Urinary bladder (tissue), 4 donors: ENCODE data around the gene RFPL2. TPM values are rescaled to one million over a fixed set of nuclear protein-coding genes. Genes with fewer than 3 reads are reported as not detected.
"Not testable (repeated sequence)": the region's sequence is repeated elsewhere in the genome, so short reads cannot be mapped to it uniquely, and the experiment has no call there.

Experiments used
- DNase-seq: peaks from one replicate; pipeline ENCODE4 v3.0.0-alpha.2; 2015; ENCODE audit errors: extremely low spot score
- H3K27ac ChIP-seq: one replicate; pipeline ENCODE4 v1.5.1; 2013; ENCODE audit warnings: low read depth, mild to moderate bottlenecking, moderate library complexity
- H3K36me3 ChIP-seq: one replicate; pipeline ENCODE4 v1.6.1; 2013; ENCODE audit warnings: mild to moderate bottlenecking, moderate library complexity; ENCODE audit not compliant: insufficient read depth
- H3K4me1 ChIP-seq: one replicate; pipeline ENCODE4 v1.6.1; 2013; ENCODE audit warnings: mild to moderate bottlenecking, moderate library complexity; ENCODE audit not compliant: insufficient read depth
- H3K4me3 ChIP-seq: one replicate; pipeline ENCODE4 v1.5.1; 2013; ENCODE audit warnings: low read depth, low read length
- WGBS: extraction: QIAGEN DNeasy Blood & Tissue Kit; methylation state at CpG from one replicate; pipeline ENCODE4 v1.1.7; 2013; 5-methylcytosine and 5-hydroxymethylcytosine counted together
- polyA plus RNA-seq: library from polyadenylated mRNA; stranded (reverse); fragments of 200-250 nt; gene quantifications from one replicate; pipeline ENCODE4 v1.2.3, GENCODE V29; 2013
- total RNA-seq: library from RNA; depleted of rRNA; stranded (reverse); fragments of >200 nt; gene quantifications from one replicate; pipeline ENCODE4 v1.2.3, GENCODE V29; 2014
- donor health status: healthy with polysubstance abuse.
- donor health status: healthy.

The RFPL2 gene
- total and polyA plus RNA-seq, 2 donors, result not detected

GRCh38 chr22:32164075-32164860 is 40.6 kb downstream of the RFPL2 start:
- Histone ChIP-seq H3K4me1 (no peaks in the 10 kb centered on the region), H3K27ac (no peak overlapping the region), H3K36me3 (no peaks in the 10 kb centered on the region), H3K4me3 (no peak overlapping the region)
- DNase-seq, result no peak
- WGBS, result 43% methylated on average over 6 of the region's 6 CpGs

- not testable (repeated sequence) for H3K27ac ChIP-seq, DNase-seq, H3K4me1 ChIP-seq, H3K4me3 ChIP-seq, H3K36me3 ChIP-seq
- 60% methylated on average over 5 of the region's 5 CpGs for WGBS
Observed at GRCh38 chr22:32160411-32160810, 44.5 kb downstream of the RFPL2 start.

GRCh38 chr22:32158712-32159533 is 46.0 kb downstream of the RFPL2 start, which contains the start of gene C22orf42:
C22orf42 (minus strand) TSS chr22:32159303; CDS start chr22:32159215, 88 bp downstream.
- H3K4me3 ChIP-seq, result no peak within 1 kb of the TSS
- H3K36me3 ChIP-seq, result no peaks in the 10 kb centered on the region
- no peaks in the 10 kb centered on the region for H3K4me1 ChIP-seq
- 75% methylated on average over 12 of the region's 12 CpGs for WGBS
- no peak for DNase-seq
- H3K27ac ChIP-seq, result no peak within 1 kb of the TSS

- DNase-seq, H3K27ac ChIP-seq, H3K4me3 ChIP-seq, H3K4me1 ChIP-seq, H3K36me3 ChIP-seq: not testable (repeated sequence)
- 74% methylated on average over 5 of the region's 5 CpGs for whole genome bisulfite sequencing
Observed at GRCh38 chr22:32157632-32158031, 47.2 kb downstream of the RFPL2 start.

GRCh38 chr22:32154727-32155126 is 50.1 kb downstream of the RFPL2 start:
- not testable (repeated sequence) for DNase-seq

GRCh38 chr22:32151641-32152040 is 53.2 kb downstream of the RFPL2 start:
- not testable (repeated sequence) for H3K27ac ChIP-seq, DNase-seq, H3K36me3 ChIP-seq, H3K4me3 ChIP-seq, H3K4me1 ChIP-seq
- WGBS, result 76% methylated on average over 6 of the region's 6 CpGs

More at GRCh38 chr22:32154727-32155126, 50.1 kb downstream of the RFPL2 start:
- 71% methylated on average over 4 of the region's 4 CpGs for WGBS
- not testable (repeated sequence) for H3K4me3 ChIP-seq, H3K27ac ChIP-seq, H3K4me1 ChIP-seq, H3K36me3 ChIP-seq

- DNase-seq, H3K27ac ChIP-seq, H3K36me3 ChIP-seq, H3K4me3 ChIP-seq, H3K4me1 ChIP-seq: not testable (repeated sequence)
- WGBS, result 55% methylated on average over 7 of the region's 7 CpGs
Observed at GRCh38 chr22:32150647-32151046, 54.2 kb downstream of the RFPL2 start.

GRCh38 chr22:32148372-32148771 is 56.5 kb downstream of the RFPL2 start:
- not testable (repeated sequence) for H3K4me3 ChIP-seq, H3K36me3 ChIP-seq, H3K4me1 ChIP-seq, H3K27ac ChIP-seq, DNase-seq
- 88% methylated on average over 4 of the region's 4 CpGs for WGBS

- DNase-seq, H3K4me3 ChIP-seq, H3K36me3 ChIP-seq, H3K27ac ChIP-seq, H3K4me1 ChIP-seq: not testable (repeated sequence)
- 77% methylated on average over 8 of the region's 8 CpGs for WGBS
Observed at GRCh38 chr22:32147128-32147527, 57.7 kb downstream of the RFPL2 start.

GRCh38 chr22:32144496-32145274 is 60.2 kb downstream of the RFPL2 start:
- no peak overlapping the region for H3K4me3 ChIP-seq
- WGBS, result 65% methylated on average over 6 of the region's 6 CpGs
- no peak for DNase-seq

GRCh38 chr22:32142600-32142999 is 62.3 kb downstream of the RFPL2 start:
- no peaks in the 10 kb centered on the region for H3K36me3 ChIP-seq
- H3K4me1 ChIP-seq, result no peaks in the 10 kb centered on the region
- no peak overlapping the region for H3K4me3 ChIP-seq
- no peak for DNase-seq
- H3K27ac ChIP-seq, result no peak overlapping the region

More at GRCh38 chr22:32144496-32145274, 60.2 kb downstream of the RFPL2 start:
- Histone ChIP-seq H3K4me1 (no peaks in the 10 kb centered on the region), H3K36me3 (no peaks in the 10 kb centered on the region), H3K27ac (no peak overlapping the region)

- H3K4me3 ChIP-seq, H3K27ac ChIP-seq, DNase-seq, H3K4me1 ChIP-seq, H3K36me3 ChIP-seq: not testable (repeated sequence)
- WGBS, result 41% methylated on average over 6 of the region's 6 CpGs
Observed at GRCh38 chr22:32140688-32141087, 64.2 kb downstream of the RFPL2 start.
